Pons (tissue), 1 donor: ENCODE data around the gene GBGT1.

ENCODE experiments used
- DNase-seq: peaks from one replicate; pipeline ENCODE4 v3.0.0-alpha.2; 2016; ENCODE audit warnings: low spot score

The GBGT1 gene

DNA sequence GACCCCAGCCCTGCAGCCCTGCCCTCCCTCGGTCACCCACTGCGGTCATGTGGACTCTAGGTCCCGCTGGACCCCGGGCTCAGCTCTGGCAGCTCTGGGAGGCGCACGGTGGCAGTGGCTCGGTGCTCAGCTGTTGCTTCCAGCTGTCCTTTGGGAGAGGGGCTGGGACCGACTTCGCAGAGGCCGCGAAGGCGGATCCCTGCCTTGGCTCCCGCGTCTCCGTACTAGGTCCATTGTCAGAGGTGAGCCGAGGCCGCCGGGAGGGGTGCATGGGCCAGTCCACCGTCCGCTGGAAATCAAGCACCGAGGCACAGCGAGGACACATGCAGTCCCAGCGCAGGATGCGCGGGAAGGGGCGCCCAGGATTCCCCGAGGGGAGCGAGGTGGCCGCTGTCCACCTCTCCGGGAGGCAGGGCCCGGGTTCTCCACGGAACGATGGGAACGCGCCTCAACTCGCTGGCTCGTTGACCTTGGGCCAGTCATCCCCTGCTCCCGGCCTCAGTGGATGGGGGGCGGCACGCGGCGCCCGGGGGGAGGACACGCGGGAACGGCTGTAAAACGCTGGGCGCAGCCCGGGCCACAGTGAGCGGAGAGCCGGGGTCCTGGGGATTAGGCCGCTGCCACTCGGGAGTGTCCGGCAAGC, 732 bp downstream of the GBGT1 start:
- DNase-seq = no peak

DNA sequence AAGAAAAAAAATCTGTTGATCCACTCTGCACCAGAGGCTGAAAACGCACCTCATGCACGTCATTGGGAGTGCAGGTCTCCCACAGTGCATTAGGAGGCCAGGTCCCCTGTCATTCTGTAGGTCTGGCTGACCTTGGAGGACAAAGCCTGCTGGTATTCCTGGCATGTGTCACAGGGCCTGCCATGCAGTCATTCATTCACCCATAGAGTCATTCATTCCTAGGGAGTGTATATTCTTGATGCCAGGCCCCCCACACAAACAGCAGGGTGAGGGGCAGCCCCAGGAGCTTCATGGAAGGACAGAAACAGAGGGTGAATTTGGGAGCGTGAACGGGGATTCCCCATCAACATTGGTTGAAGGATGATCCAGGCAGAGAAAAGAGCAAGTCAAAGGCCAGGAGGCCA, 2.2 kb downstream of the GBGT1 start:
- no peak for DNase-seq

DNA sequence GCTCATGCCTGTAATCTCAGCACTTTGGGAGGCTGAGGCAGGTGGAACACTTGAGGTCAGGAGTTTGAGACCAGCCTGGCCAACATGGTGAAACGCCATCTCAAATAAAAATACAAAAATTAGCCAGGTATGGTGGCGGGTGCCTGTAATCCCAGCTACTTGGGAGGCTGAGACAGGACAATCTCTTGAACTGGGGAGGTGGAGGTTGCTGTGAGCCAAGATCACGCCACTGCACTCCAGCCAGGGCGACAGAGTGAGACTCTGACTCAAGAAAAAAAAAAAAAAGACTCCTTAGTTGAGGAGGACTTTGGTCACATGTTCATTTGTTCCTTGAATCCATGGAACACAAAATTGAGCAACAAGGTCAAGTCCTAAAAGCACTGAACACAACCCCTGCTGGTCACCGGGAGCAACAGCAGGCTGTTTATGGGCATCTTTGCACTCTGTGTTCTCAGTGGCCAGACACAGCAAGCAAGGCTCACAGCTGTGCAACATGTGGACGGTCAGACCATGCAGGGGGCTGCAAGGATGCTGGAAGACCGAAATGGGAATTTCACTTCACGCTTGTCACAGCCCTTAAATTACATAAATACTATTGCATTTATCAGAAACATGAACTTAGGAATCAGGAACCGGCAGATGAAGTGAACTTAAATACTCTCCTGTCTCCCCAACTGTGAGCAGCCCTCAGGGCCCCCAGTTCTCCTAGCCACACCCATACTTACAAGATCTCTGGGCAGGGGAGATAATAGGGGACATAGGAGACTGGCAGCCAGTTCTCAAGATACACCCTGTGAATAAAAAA, 2.8 kb downstream of the GBGT1 start:
- peak; percentile 70 for DNase-seq

DNA sequence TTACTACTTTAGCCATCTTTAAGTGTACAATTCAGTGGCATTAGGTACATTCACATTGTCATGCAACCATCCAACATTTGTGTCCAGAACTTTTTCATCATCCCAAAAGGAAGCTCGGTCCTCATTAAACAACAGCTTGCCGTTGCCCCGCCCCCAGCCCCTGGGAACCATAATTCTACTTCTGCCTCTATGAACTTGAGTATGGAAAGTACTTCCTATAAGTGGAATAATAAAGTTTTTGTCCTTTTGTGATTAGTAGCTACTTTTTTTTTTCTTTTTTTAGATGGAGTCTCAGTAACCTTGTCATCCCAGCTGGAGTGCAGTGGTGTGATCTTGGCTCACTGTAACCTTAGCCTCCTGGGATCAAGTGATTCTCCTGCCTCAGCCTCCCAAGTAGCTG, 5.0 kb downstream of the GBGT1 start:
- DNase-seq = no peak

DNA sequence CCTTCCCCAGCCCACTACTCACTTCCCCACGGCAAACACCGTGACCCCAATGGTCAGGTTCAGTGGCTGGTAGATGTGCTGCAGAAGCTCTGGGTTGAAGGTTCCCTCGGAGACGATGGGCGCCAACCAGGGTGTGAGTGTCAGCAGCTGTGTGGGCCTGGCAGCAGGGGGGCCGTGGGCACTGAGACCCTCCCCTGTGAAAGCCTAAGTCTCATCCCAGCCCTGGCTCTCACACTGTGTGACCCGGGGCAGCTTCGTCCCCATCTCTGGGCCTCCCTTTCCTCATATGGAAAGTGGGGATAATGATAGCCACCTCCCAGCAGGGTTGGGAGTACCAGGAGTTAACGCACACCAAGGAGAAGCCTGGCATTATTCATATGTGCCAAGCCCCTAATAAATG, 8.6 kb downstream of the GBGT1 start:
- no peak for DNase-seq

DNA sequence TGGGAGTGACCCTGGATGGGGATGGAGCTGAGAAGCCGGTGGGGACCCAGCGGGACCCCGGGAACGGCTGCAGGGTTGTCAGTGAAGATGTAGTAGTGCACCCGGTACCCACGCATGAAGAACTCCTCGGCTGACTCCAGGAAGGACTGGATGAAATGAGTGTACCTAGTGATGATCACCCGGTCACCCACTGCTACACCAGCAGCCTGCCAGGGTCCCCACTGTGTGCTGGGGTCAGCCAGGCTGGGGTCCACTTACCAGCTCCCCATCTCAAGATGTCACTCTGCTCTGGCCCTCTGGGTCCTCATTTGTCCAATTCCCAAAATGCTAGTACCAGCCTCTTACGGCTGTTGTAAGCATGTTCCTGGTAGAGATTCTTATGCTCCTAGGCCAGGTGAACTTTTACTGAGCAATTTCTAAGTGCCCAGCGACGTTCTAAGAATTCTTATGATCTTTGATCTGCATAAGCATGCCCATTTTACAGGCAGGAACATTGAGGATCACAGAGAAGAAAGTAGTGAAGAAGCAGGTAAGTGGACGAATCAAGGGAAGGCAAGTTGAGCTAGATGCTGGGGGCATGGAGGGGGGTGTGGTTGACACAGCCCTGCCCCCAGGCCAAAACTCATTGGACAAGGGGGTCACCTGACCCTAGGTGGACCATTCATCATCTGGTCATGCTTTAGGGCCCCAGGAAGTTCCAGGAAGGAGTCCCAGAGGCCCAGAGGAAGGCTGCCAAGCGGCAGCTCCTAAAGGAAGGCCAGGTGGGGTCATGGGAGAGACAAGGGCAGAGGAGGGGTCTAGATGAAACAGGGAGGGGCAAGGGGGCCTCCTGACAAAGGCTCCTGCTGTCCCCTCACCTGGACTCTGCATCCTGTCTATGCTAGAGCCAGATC, 9.4 kb downstream of the GBGT1 start:
- DNase-seq = no peak

DNA sequence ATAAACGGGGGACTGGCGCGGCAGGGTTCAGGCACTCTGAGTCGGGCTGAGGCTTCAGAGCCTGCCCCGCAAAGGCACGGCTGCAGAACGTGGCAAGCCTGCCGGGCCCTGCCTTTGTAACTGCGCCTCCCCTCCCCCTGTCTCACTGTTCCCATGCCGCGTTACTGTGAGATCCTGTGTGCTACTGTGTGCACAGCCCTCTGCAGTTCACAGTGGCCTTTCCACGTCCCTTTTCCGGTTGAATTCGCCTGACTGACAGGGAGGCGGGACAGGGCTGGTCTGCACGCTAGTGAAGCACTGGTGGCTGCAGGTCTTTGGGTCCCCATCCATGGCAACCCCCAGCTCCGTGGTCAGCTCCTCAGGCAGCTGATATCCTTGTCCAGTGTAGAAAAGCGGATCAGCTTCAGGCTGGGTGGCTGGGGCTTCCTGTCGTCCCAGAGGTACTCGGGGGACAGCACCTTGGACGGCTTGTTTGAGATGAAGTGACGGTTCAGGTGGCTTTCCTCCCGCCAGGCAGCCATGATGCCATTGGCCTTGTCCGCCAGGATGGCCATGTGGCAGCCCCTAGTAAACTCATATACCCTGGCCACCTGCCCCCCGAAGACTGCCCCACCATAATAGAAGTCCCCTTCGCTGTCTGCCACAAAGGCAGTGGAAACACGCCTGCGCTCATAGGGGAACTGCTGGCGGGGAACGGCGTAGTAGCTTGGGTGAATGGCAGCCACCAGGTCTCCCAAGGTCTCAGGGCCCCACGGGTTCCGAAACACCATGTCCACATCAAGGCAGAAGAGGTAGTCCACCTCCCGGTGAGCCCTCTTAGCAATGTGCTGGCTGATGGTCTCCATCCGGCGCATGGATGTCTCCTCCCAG, 10.3 kb downstream of the GBGT1 start:
- DNase-seq = no peak

DNA sequence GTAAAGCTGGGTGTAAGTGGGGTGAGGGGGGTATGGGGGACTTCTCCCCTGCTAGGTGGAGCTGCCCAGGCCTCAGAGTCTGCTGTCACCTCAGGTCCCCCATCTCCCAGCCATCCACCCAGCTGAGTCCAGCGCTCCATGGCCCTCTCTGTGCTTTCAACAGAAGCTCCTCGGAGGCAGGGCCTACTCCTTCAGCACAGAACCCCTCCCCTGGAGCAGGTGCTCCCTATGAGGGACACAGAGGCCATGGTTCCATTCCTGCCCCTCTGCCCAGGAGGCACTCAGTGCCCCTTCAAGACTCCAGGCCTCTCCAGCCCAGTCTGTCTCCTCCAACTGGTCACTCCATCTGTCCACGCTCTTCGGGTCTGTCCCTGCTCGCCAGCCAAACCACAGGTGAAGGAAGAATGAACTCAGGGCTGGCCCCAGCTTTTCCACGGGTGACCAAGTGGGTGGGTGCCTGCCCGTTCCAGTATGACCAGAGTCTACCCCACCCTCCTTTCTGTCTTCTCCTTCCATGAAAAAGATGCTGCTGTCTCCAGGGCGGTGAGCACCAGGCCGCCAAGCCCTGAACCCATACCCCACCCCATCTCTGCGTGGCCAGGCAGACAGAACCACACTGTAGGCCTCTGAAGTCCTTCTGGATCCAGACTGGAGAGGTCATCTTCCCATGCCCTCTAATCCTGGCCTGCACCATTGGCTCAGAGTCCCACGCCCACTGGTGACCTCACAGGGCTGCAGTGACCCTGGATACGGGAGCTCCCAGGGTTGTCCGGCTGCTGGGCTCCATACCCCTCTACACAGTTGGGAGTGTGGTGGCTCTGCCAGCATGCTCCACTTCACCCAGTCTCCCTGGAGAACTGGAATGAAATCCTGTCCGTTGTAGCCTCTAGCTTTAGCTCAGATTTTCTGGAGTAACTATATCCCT, 11.9 kb downstream of the GBGT1 start:
- no peak for DNase-seq

DNA sequence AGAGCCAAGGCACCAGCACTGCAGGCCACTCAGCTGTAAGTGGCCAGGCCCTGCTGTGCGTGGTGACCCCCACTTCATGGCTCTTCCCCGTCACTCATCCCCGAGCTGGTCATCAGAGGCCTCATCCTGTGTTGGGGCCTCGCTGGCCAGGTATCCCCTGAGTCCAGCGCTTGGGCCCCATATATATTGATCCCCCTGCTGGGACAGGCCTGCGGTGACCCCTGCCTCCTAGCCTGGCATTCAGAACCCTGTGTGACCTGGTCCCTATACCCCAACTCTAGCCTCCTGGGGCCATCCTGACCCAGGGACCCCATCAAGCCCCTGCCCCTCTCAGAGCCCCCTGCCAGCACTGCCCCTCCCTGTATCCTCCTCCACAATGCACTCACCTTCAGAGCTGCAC, 12.7 kb downstream of the GBGT1 start:
- no peak for DNase-seq

DNA sequence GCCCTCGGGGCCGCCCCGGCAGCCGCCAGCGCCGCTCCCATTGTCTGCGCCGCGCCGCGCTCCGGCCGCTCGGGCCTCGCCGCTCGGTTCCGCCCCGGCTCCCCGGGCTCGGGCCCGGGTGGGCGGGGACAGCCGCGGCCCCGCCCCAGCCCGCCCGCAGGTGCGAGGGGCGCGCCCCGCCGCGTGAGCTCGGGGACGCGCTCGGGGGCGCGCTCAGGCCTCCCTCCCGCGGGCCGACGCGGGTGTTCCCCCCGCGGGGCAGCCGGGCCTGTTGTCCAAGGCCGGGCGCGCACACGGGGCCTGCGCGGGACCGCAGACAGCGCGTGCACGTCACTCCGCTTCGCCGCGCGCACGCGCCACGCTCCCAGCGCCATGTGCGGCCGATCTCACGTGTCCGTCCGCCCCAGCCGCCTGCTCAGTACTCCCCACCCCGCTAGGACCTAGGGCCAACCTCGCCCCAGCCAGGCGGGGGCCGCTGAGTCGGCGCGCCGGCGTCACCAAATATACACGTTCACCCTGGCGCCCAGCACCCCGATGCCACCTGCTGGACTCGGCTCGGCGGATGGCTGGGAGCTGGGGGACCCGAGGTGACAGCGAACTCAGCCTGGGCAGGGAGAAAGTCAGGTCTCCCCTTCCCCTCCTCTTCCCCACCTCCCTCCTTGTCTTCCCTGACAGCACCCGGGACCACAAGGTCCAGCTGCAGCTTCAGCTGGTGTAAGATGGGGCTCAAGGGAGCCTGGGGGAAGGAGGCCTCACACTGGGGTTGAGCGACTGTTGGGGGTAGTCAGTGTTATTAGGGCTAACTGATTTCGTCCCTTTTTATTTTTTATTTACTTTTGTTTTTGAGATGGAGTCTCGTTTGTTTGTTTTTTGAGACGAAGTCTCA, 14.3 kb downstream of the GBGT1 start:
- DNase-seq = peak; percentile 82

DNA sequence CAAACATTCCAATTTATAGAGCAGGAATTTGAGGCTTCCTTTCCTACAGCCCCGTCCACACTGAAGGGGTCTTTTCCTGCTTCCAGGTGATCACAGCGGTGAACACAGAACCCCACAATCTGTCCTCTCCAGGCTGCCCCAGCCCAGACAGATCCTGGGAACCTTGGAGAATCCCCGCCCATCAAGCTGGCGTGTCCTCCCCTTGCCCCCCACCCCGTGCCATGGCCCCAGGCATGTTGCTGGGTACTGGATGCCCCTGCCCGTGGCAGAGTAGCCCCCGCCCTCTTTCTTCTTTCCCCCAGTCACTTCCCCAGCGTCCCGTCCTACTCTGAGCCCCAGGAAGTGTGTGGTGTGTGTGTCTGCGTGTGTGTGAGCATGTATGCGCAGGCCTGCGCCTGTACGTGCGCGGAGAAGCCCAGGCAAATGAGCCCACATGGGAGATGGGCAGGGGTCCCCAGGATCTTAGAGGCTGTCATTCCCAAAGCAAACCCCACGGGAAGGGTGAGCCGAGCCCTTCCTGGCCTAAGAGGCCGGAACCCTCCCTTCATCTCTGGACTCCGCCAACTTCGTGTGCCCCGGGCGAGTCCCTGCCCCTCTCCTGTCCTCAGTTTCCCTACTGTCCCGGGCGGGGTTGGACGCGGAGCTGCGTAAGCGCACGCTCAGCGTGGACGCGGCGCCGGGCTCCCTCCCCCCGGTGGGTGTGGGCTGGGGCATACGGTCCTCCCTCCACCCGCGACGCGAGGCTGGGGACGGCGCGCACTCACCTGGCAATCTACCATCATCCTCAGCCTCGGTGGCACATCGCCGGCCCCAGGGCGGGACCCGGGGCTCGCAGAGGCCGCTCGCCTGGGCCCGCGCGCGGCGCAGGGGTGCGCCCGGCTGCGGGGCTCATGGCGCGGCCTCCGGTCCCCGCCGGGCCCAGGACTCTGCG, 15.2 kb downstream of the GBGT1 start:
- no peak for DNase-seq

DNA sequence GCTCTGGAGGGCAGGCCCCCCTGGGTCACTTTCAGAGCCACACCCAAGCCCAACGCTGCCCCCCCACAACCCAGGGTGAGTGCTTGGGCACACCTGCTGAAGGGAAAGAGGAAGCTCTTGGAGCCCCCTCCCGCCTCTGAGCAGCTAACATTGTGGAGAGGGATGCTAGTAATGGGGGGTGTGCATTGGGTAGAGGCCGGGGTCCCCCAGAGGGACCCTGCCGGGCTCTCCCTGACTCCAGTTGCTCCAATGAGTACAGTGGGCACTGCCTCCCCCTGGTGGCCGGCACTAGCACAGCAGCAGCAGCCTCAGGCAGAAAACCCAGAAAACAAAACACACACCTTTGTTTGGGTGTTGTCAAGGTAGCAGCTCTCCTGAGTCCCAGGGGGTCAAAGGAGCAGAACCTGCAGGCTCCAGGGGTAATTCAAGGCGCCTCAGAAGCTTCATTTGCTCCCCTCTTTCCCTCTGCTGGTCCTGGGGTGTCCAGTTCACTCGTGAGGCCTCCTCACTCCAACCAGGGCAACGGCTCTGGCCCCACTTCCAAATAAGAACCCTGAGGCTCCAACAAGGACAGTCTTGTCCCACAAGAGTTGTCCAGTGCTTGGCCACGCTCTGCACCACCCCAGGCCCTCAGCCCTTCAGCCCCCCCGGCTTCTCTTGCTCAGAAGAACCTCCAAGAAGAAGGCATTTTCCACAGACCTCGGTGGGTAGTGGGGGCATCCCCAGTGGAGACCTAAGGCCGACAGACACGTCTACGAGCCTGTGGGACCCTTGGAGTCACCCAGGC, 16.1 kb downstream of the GBGT1 start:
- peak; percentile 59 for DNase-seq

DNA sequence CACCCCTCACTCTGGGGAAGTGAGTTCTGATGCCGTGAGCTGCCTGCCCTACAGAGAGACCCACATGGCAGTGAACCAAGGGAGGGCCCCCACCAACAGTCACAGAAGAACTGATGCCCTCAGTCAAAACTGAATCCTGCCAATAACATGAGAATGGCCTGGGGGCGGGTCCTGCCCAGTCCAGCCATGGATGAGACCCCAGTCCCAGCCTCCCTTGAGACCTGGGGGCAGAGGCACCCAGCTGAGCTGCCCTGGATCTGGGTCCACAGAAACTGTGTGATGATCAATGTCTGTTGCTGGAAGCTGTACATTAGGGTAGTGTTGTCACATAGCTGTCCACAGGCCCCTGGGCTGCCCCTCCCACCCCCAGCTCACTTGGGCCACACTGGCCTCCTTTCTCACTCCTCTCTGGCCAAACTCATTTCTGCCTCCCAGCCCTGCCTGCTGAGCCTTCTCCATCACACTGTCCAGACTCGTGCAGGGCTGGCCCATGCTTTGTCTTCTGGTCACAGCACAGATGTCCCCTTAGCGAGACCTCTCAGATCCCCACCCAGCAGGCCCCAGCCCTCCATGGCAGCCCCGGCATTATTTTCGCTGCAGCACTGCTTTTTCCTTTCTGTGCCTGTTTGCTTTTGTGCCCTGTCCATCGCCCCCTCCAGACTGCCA, 16.8 kb downstream of the GBGT1 start:
- no peak for DNase-seq

DNA sequence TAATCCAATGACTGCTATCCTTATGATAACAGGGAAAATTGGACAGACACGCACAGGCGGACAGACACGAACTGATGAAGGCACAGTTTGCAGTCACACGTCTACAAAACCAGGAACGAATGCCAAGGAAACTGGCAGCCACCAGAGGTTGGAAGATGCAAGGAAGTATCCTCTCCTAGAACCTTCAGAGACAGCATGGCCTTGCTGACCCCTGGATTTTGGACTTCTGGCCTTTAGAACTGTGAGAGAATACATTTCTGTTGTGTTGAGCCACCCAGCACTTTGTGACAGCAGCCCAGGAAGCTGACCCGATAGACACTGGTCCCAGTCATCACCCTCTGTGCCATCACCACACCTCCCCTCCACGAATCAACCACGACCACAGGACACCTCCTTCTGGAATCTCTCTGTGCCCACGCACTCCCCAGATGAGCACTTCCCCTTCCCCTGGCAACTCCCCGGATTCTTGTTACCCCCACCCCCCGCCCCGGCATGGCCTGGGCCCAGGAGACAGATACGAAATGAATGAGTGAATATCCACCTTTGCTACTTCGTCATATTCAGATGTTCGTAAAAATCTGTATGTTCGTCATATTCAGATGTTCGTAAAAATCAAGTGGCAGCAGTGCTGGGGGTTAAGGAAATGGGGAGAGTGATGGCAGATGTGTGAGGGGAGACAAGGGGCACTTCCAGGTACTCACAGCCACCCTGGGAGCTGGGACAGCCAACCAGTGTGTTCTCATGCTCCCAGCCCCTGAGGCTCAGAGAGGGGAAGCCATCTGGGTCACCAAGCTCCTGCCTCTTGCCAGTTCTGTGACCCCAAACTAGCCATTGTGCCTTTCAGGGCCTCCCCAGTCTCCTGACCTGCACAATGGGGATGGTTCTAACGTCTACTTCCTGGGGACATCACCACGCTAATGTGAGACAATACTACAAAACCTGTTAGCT, 18.5 kb downstream of the GBGT1 start:
- no peak for DNase-seq

DNA sequence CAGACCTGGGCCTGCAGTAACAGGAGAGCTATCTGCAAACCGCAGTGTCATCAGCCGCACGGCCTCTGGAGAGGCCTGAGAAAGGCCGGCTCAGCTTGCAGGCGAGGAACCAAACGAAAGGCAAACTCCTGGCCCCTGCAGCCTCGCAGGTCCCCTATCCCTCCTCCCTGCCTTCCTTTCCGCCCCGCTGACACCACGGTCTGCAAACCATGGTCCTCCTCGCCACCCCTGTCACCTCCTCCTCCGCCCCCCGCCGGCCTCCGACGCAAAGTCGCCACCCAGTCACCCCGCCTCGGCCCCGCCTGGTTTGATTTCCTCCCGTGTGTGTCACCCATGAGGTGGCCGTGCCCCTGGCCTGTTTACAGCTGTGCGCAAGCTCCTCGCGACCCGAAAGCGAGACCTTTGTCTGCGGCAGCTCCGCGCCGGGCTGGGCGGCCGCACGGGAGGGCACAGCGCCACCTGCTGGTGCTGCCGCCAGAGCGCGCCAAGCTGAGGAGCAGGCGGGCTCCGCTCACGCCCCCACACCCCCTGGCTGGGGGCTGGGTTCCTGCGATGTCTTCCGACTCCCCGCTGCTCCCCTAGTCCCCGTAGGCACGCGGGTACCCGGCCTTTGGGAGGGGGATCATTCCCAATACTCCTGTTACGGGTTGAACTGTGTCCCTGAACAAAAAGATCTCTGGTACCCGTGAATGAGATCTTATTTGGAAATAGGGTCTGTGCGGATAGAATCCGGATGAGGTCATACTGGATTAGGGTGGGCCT, 19.4 kb downstream of the GBGT1 start:
- no peak for DNase-seq
